HepG2 (cell line): ENCODE data around the gene TOP2A. TPM values are rescaled to one million over a fixed set of nuclear protein-coding genes. Genes with fewer than 3 reads are reported as not detected.

Experiments
- ARNT2 ChIP-seq: sonication (generic); formaldehyde crosslinking; IDR thresholded peaks from 2 replicates; pipeline ENCODE4 v1.8.0; 2022; ENCODE audit warnings: mild to moderate bottlenecking, low read depth, missing genetic modification reagents, moderate library complexity
- NFAT5 ChIP-seq: sonication (generic); formaldehyde crosslinking; IDR thresholded peaks from 2 replicates; pipeline ENCODE4 v1.4.0; 2020; ENCODE audit warnings: missing genetic modification reagents
- PAX8 ChIP-seq: sonication (generic); formaldehyde crosslinking; IDR thresholded peaks from 2 replicates; pipeline ENCODE4 v1.8.0; 2022; ENCODE audit warnings: mild to moderate bottlenecking, missing genetic modification reagents, borderline replicate concordance
- PBX3 ChIP-seq: sonication (generic); formaldehyde crosslinking; IDR thresholded peaks from 2 replicates; pipeline ENCODE4 v1.8.1; 2023; ENCODE audit warnings: missing genetic modification reagents, inconsistent platforms, borderline replicate concordance
- SNAPC4 ChIP-seq: sonication (generic); formaldehyde crosslinking; IDR thresholded peaks from 2 replicates; pipeline ENCODE4 v1.4.0; 2020; ENCODE audit warnings: mild to moderate bottlenecking, missing genetic modification reagents
- ZBTB49 ChIP-seq: sonication (generic); formaldehyde crosslinking; IDR thresholded peaks from 2 replicates; pipeline ENCODE4 v1.4.0; 2020; ENCODE audit warnings: missing genetic modification reagents, borderline replicate concordance
- ZFP62 ChIP-seq: sonication (generic); formaldehyde crosslinking; IDR thresholded peaks from 2 replicates; pipeline ENCODE4 v1.4.0; 2020; ENCODE audit warnings: missing genetic modification reagents
- ZNF263 ChIP-seq: sonication (generic); formaldehyde crosslinking; IDR thresholded peaks from 2 replicates; pipeline ENCODE4 v1.4.0; 2020; ENCODE audit warnings: missing genetic modification reagents
- ZNF44 ChIP-seq: sonication (generic); formaldehyde crosslinking; IDR thresholded peaks from 2 replicates; pipeline ENCODE4 v1.5.1; 2020; ENCODE audit warnings: mild to moderate bottlenecking, missing genetic modification reagents
- ZSCAN20 ChIP-seq: sonication (generic); formaldehyde crosslinking; IDR thresholded peaks from 2 replicates; pipeline ENCODE4 v1.4.0; 2020; ENCODE audit warnings: missing genetic modification reagents, mild to moderate bottlenecking, borderline replicate concordance
- polyA plus RNA-seq, 8 experiments: library from polyadenylated mRNA; depleted of rRNA in 3 of 8; stranded (reverse) in 7 of 8; unstranded in 1 of 8; fragments of >200 nt; fragmentation: Illumina TruSeq in 4 of 8; extraction: Trizol in 4 of 8; gene quantifications; 2 replicates each; pipeline versions ENCODE4 v1.2.1 to v1.2.3, GENCODE V29; 2011 to 2016; ENCODE audit warnings: low read depth in 4 of 8, missing spikeins in 1 of 8, mixed read lengths in 1 of 8; ENCODE audit not compliant: insufficient read depth in 1 of 8
- total RNA-seq, 5 experiments: library from RNA; depleted of rRNA; stranded (reverse); fragments of >200 nt; fragmentation: Illumina TruSeq; extraction: Trizol; gene quantifications; 2 replicates each; pipeline ENCODE4 v1.2.3, GENCODE V29; 2016; ENCODE audit warnings: low read depth in 1 of 5

TOP2A gene
- total and polyA plus RNA-seq, 2 of the 13 experiments (the other 11 are each of a cell fraction or from before 2014, with no cell fraction given): 108 to 327 TPM

- no peak for TF ChIP-seq ZFP62 (CRISPR knock-in tag)
- TF ChIP-seq ZBTB49 (CRISPR knock-in tag): 0 out of 2 replicates have a peak, but pooled peaks have one; percentile 57
- peak; percentile 91 for TF ChIP-seq NFAT5
- no peak for TF ChIP-seq ZNF44 (CRISPR knock-in tag)
- peak; percentile 6; the same call in 1 of the 2 replicates for TF ChIP-seq ZSCAN20 (CRISPR knock-in tag)
- peak; percentile 86; the same call in 1 of the 2 replicates for TF ChIP-seq PAX8
- TF ChIP-seq ARNT2 (CRISPR knock-in tag): peak; percentile 54; the same call in 1 of the 2 replicates
- 0 out of 2 replicates have a peak, but pooled peaks have one; percentile 58 for TF ChIP-seq PBX3
- no peak for TF ChIP-seq SNAPC4 (CRISPR knock-in tag)
- TF ChIP-seq ZNF263 (CRISPR knock-in tag): peak; percentile 43; the same call in 1 of the 2 replicates
Observed at GRCh38 chr17:40443196-40443987, 25.7 kb upstream of the TOP2A start, which contains the start of gene IGFBP4 (continued).
